Measurements from ENCODE around the gene RNGTT.

The RNGTT gene

DNA sequence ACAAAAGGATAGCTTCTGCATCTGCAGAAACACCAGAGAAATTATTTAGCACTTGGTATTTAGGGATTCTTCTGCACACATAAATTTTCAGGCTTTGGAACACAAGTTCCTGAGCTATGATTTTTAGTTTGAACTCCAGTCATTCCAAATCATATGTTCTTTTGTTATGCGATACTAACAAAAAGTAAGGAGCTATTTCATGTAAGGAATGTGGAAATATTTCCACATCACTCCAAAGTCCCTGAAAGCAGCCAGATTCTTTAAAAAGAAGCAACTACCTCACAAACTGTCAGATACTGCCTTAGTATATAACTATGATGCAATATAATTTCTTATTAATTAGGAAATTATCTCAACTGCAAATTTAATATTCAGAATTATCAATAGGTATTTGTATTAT lies 106.9 kb downstream of the RNGTT start:
- Histone ChIP-seq H3K36me3 (ENCODE audit: insufficient read depth, low read length) (peaks cover 2% of the 10 kb centered on the region; the same call in 1 of the 2 replicates), H4K20me1 (ENCODE audit: insufficient read depth, low read length, poor library complexity, severe bottlenecking) (no peaks in the 10 kb centered on the region), H3K9ac (ENCODE audit: low read depth, low read length, poor library complexity, severe bottlenecking) (no peak overlapping the region), H3K9me3 (ENCODE audit: insufficient read depth, low read depth, low read length) (no peaks in the 10 kb centered on the region), H3K4me2 (ENCODE audit: low read depth, low read length, poor library complexity, severe bottlenecking) (no peak overlapping the region), H3K4me1 (ENCODE audit: insufficient read depth, low read length, poor library complexity, severe bottlenecking) (no peaks in the 10 kb centered on the region), H3K79me2 (ENCODE audit: insufficient read depth, low read length) (no peaks in the 10 kb centered on the region), H3K4me3 (ENCODE audit: low read length, poor library complexity, severe bottlenecking) (no peak overlapping the region), H3K9me2 (replicated peaks; ENCODE audit: low read depth, low read length) (no peaks in the 10 kb centered on the region), H3K27me3 (ENCODE audit: insufficient read depth, low read length, poor library complexity, severe bottlenecking) (no peaks in the 10 kb centered on the region), H2AFZ (ENCODE audit: low read length) (no peak overlapping the region), H3F3A (ENCODE audit: low read depth) (no peaks in the 10 kb centered on the region)
- no peak for TF ChIP-seq EZH2phosphoT487 (IDR thresholded peaks at IDR 0.05; ENCODE audit: borderline replicate concordance)
- TF ChIP-seq, protein P1, sequence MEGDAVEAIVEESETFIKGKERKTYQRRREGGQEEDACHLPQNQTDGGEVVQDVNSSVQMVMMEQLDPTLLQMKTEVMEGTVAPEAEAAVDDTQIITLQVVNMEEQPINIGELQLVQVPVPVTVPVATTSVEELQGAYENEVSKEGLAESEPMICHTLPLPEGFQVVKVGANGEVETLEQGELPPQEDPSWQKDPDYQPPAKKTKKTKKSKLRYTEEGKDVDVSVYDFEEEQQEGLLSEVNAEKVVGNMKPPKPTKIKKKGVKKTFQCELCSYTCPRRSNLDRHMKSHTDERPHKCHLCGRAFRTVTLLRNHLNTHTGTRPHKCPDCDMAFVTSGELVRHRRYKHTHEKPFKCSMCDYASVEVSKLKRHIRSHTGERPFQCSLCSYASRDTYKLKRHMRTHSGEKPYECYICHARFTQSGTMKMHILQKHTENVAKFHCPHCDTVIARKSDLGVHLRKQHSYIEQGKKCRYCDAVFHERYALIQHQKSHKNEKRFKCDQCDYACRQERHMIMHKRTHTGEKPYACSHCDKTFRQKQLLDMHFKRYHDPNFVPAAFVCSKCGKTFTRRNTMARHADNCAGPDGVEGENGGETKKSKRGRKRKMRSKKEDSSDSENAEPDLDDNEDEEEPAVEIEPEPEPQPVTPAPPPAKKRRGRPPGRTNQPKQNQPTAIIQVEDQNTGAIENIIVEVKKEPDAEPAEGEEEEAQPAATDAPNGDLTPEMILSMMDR (conservative IDR thresholded peaks at IDR 0.05; ENCODE audit: low read length) = no peak

DNA sequence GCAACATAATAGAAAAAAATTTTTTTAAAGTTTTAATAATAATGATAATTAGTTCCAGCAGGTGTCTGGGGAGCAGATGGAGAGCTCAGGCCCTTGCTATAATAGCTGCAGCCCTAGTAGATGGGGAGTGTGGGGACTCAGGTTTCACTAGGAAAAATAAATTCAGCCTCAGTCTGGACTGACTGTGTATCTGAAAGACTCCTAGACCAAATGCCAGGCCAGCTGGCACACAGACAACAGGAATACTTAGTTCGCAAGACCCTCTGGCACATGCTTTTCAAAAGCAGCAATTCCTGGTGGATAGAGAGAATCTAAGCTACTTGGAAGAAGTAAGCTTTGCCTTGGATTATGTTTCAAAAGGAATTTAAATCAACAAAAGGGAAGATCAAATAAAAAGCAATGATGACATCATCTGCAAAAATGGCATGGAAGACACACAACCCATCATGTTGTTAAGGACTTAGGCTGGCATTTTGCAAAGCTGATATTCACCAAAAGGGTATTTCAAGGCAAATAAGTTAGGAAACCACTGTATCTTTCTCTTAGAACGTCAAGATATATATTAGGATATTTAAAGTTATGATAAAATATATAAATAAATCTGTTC lies 107.8 kb downstream of the RNGTT start:
- no peaks in the 10 kb centered on the region for H3F3A ChIP-seq (ENCODE audit: low read depth)
- no peaks in the 10 kb centered on the region for H4K20me1 ChIP-seq (ENCODE audit: insufficient read depth, low read length, poor library complexity, severe bottlenecking)
- H3K27me3 ChIP-seq (ENCODE audit: insufficient read depth, low read length, poor library complexity, severe bottlenecking) = no peaks in the 10 kb centered on the region
- H3K9me2 ChIP-seq (replicated peaks; ENCODE audit: low read depth, low read length) = no peaks in the 10 kb centered on the region
- no peak overlapping the region for H3K4me3 ChIP-seq (ENCODE audit: low read length, poor library complexity, severe bottlenecking)
- H3K9me3 ChIP-seq (ENCODE audit: insufficient read depth, low read depth, low read length) = no peaks in the 10 kb centered on the region
- H3K4me2 ChIP-seq (ENCODE audit: low read depth, low read length, poor library complexity, severe bottlenecking) = no peak overlapping the region
- peaks cover 7% of the 10 kb centered on the region; the same call in 1 of the 2 replicates for H3K36me3 ChIP-seq (ENCODE audit: insufficient read depth, low read length)
- H2AFZ ChIP-seq (ENCODE audit: low read length) = no peak overlapping the region
- no peaks in the 10 kb centered on the region for H3K79me2 ChIP-seq (ENCODE audit: insufficient read depth, low read length)
- no peak overlapping the region for H3K9ac ChIP-seq (ENCODE audit: low read depth, low read length, poor library complexity, severe bottlenecking)
- TF ChIP-seq, protein P1 (conservative IDR thresholded peaks at IDR 0.05; ENCODE audit: low read length) = no peak
- TF ChIP-seq EZH2phosphoT487 (IDR thresholded peaks at IDR 0.05; ENCODE audit: borderline replicate concordance) = no peak
- no peaks in the 10 kb centered on the region for H3K4me1 ChIP-seq (ENCODE audit: insufficient read depth, low read length, poor library complexity, severe bottlenecking)

DNA sequence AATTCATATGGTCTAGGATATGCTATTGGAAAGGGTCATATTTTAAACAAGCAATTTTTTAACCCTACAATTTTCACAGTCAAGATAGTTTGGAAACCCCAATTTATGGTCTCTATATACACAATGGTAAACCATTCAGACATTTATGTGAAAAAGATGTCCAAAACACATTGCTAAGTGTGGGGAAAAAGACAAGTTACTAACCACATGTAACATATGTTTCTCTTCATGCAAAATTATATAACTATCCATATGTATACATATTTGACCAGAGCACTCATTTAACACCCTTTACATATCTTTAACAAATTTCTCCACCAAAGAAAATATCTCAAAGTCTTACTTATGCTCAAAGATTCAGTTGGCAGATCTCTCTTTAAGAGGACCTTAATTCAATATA lies 110.6 kb downstream of the RNGTT start:
- no peak overlapping the region for H2AFZ ChIP-seq (ENCODE audit: low read length)
- H3F3A ChIP-seq (ENCODE audit: low read depth) = no peaks in the 10 kb centered on the region
- H3K9me3 ChIP-seq (ENCODE audit: insufficient read depth, low read depth, low read length) = no peaks in the 10 kb centered on the region
- H3K9me2 ChIP-seq (replicated peaks; ENCODE audit: low read depth, low read length) = no peaks in the 10 kb centered on the region
- H3K4me1 ChIP-seq (ENCODE audit: insufficient read depth, low read length, poor library complexity, severe bottlenecking) = no peaks in the 10 kb centered on the region
- H3K4me3 ChIP-seq (ENCODE audit: low read length, poor library complexity, severe bottlenecking) = no peak overlapping the region
- TF ChIP-seq, protein P1 (conservative IDR thresholded peaks at IDR 0.05; ENCODE audit: low read length) = no peak
- TF ChIP-seq EZH2phosphoT487 (IDR thresholded peaks at IDR 0.05; ENCODE audit: borderline replicate concordance) = no peak
- H3K4me2 ChIP-seq (ENCODE audit: low read depth, low read length, poor library complexity, severe bottlenecking) = no peak overlapping the region
- H4K20me1 ChIP-seq (ENCODE audit: insufficient read depth, low read length, poor library complexity, severe bottlenecking) = no peaks in the 10 kb centered on the region
- H3K36me3 ChIP-seq (ENCODE audit: insufficient read depth, low read length) = 0 out of 2 replicates have a peak, but pooled peaks cover 10% of the 10 kb centered on the region
- no peaks in the 10 kb centered on the region for H3K27me3 ChIP-seq (ENCODE audit: insufficient read depth, low read length, poor library complexity, severe bottlenecking)
- H3K9ac ChIP-seq (ENCODE audit: low read depth, low read length, poor library complexity, severe bottlenecking) = no peak overlapping the region
- H3K79me2 ChIP-seq (ENCODE audit: insufficient read depth, low read length) = no peaks in the 10 kb centered on the region

All from Loucy (cell line).